ENCODE results near the gene RARG. TPM values are rescaled to one million over a fixed set of nuclear protein-coding genes. Genes with fewer than 3 reads are reported as not detected.

Gene RARG
- total RNA-seq, 1 donor from 2014 or later: 10.1 TPM

DNA sequence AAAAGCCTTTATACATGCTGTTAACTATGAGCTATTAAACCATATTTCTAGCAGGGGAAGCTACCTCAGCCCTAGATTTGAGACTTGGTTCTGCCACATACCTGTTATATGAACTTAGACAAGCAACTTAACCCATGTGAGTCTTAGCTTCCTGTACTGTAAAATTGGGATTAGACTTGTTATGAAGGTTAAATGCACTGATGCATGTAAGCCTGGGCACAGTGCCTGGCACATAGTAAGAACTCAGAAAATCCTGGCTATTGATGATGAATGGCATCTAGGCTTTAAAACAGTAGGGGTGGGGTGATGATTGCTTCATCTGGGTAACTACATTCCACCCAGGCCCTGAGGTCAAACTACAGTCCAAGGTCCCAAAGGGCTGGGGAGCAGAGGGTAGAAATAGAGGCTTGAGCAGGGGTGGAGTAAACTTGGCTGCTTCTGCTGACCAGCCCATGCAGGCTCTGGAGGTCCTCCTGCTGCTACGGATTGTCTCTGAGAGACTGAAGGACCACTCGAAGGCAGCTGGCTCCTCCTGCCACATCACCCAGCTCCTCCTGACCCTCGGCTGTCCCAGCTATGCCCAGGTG, 47.4 kb upstream of the RARG start:
- no peak overlapping the region for H3K4me3 ChIP-seq (ENCODE audit: insufficient read depth, low read depth, low read length)
- H3K36me3 ChIP-seq (ENCODE audit: insufficient read depth, low read length): peaks cover 18% of the 10 kb centered on the region
- Mint-ChIP-seq H3K27me3 (ENCODE audit: low read depth, unreplicated experiment) (peaks cover 7% of the 10 kb centered on the region), H3K27ac (ENCODE audit: unreplicated experiment) (no peak overlapping the region), H3K4me3 (ENCODE audit: unreplicated experiment) (no peak overlapping the region), H3K4me1 (ENCODE audit: low read depth, unreplicated experiment) (no peaks in the 10 kb centered on the region), H3K36me3 (ENCODE audit: low read depth, unreplicated experiment) (no peaks in the 10 kb centered on the region), H3K9me3 (ENCODE audit: unreplicated experiment) (peaks cover 2% of the 10 kb centered on the region)
- DNase-seq (ENCODE audit: low read depth) (no peak), FAIRE-seq (no peak)
- no peak overlapping the region for H3K27ac ChIP-seq (ENCODE audit: low read depth, low read length)
- no peak for TF ChIP-seq EZH2 (IDR thresholded peaks at IDR 0.05; ENCODE audit: insufficient read depth, low read length)
- TF ChIP-seq, protein P1, sequence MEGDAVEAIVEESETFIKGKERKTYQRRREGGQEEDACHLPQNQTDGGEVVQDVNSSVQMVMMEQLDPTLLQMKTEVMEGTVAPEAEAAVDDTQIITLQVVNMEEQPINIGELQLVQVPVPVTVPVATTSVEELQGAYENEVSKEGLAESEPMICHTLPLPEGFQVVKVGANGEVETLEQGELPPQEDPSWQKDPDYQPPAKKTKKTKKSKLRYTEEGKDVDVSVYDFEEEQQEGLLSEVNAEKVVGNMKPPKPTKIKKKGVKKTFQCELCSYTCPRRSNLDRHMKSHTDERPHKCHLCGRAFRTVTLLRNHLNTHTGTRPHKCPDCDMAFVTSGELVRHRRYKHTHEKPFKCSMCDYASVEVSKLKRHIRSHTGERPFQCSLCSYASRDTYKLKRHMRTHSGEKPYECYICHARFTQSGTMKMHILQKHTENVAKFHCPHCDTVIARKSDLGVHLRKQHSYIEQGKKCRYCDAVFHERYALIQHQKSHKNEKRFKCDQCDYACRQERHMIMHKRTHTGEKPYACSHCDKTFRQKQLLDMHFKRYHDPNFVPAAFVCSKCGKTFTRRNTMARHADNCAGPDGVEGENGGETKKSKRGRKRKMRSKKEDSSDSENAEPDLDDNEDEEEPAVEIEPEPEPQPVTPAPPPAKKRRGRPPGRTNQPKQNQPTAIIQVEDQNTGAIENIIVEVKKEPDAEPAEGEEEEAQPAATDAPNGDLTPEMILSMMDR (IDR thresholded peaks at IDR 0.05; ENCODE audit: insufficient read depth, low read depth, low read length): no peak
- no peak overlapping the region for H3K4me2 ChIP-seq (ENCODE audit: low read length)
- no peak overlapping the region for H2AFZ ChIP-seq (ENCODE audit: low read depth, low read length)
- H3K27me3 ChIP-seq (ENCODE audit: insufficient read depth, low read length): no peaks in the 10 kb centered on the region
- no peaks in the 10 kb centered on the region for H3K9me3 ChIP-seq (ENCODE audit: insufficient read depth, low read depth, low read length)
- H4K20me1 ChIP-seq (ENCODE audit: insufficient read depth, low read length): no peaks in the 10 kb centered on the region
- no peaks in the 10 kb centered on the region for H3K4me1 ChIP-seq (ENCODE audit: insufficient read depth, low read length)
- no peak overlapping the region for H3K9ac ChIP-seq (ENCODE audit: low read length)
- H3K79me2 ChIP-seq (ENCODE audit: insufficient read depth, low read length): no peaks in the 10 kb centered on the region

DNA sequence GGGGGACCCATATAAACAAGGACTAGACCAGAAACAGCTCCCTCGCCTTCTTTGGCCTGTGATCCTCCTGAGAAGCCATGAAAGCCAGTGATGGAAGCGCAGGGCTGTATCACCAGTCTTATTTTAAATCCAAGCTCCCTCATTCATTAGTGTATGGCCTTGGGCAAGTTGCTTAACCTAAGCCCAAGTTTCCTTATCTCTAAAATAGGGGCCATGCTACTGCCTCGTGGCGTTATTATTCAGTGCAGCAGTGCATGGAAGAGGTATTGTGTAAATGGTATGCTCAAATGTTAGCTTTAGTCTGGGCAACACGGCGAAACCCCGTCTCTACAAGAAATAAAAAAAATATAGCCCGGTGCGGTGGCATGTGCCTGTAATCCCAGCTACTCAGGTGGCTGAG, 46.0 kb upstream of the RARG start:
- H3K4me3 ChIP-seq (ENCODE audit: insufficient read depth, low read depth, low read length): no peak overlapping the region
- Mint-ChIP-seq H3K27ac (ENCODE audit: unreplicated experiment) (no peak overlapping the region), H3K4me3 (ENCODE audit: unreplicated experiment) (no peak overlapping the region), H3K9me3 (ENCODE audit: unreplicated experiment) (peaks cover 2% of the 10 kb centered on the region), H3K27me3 (ENCODE audit: low read depth, unreplicated experiment) (peaks cover 7% of the 10 kb centered on the region), H3K36me3 (ENCODE audit: low read depth, unreplicated experiment) (peaks cover 2% of the 10 kb centered on the region), H3K4me1 (ENCODE audit: low read depth, unreplicated experiment) (no peaks in the 10 kb centered on the region)
- no peaks in the 10 kb centered on the region for H4K20me1 ChIP-seq (ENCODE audit: insufficient read depth, low read length)
- no peaks in the 10 kb centered on the region for H3K9me3 ChIP-seq (ENCODE audit: insufficient read depth, low read depth, low read length)
- no peak for TF ChIP-seq EZH2 (IDR thresholded peaks at IDR 0.05; ENCODE audit: insufficient read depth, low read length)
- TF ChIP-seq, protein P1 (IDR thresholded peaks at IDR 0.05; ENCODE audit: insufficient read depth, low read depth, low read length): no peak
- FAIRE-seq (no peak), DNase-seq (ENCODE audit: low read depth) (no peak)
- no peaks in the 10 kb centered on the region for H3K4me1 ChIP-seq (ENCODE audit: insufficient read depth, low read length)
- no peak overlapping the region for H3K27ac ChIP-seq (ENCODE audit: low read depth, low read length)
- H3K79me2 ChIP-seq (ENCODE audit: insufficient read depth, low read length): no peaks in the 10 kb centered on the region
- no peak overlapping the region for H3K4me2 ChIP-seq (ENCODE audit: low read length)
- H3K27me3 ChIP-seq (ENCODE audit: insufficient read depth, low read length): no peaks in the 10 kb centered on the region
- no peak overlapping the region for H3K9ac ChIP-seq (ENCODE audit: low read length)
- peaks cover 11% of the 10 kb centered on the region for H3K36me3 ChIP-seq (ENCODE audit: insufficient read depth, low read length)
- no peak overlapping the region for H2AFZ ChIP-seq (ENCODE audit: low read depth, low read length)

DNA sequence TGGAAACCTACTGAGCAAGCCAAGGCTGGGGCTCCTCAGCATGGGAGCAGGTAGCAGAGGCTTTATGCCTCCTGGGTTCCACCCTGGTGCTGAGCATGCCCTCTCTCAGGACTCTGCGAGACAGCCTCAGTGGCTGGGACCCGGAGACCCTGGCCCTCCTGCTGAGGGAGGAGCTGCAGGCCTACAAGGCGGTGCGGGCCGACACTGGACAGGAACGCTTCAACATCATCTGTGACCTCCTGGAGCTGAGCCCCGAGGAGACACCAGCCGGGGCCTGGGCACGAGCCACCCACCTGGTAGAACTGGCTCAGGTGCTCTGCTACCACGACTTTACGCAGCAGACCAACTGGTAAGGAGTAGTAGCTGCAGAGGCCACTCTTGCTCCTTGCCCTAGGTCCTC, 44.5 kb upstream of the RARG start:
- TF ChIP-seq, protein P1 (IDR thresholded peaks at IDR 0.05; ENCODE audit: insufficient read depth, low read depth, low read length): no peak
- no peak for TF ChIP-seq EZH2 (IDR thresholded peaks at IDR 0.05; ENCODE audit: insufficient read depth, low read length)
- H3K27me3 Mint-ChIP-seq (ENCODE audit: low read depth, unreplicated experiment): peaks cover 6% of the 10 kb centered on the region
- H3K27ac ChIP-seq (ENCODE audit: low read depth, low read length): no peak overlapping the region
- peaks cover 2% of the 10 kb centered on the region for H3K36me3 Mint-ChIP-seq (ENCODE audit: low read depth, unreplicated experiment)
- H2AFZ ChIP-seq (ENCODE audit: low read depth, low read length): no peak overlapping the region
- no peaks in the 10 kb centered on the region for H4K20me1 ChIP-seq (ENCODE audit: insufficient read depth, low read length)
- peaks cover 11% of the 10 kb centered on the region for H3K36me3 ChIP-seq (ENCODE audit: insufficient read depth, low read length)
- no peak overlapping the region for H3K4me3 ChIP-seq (ENCODE audit: insufficient read depth, low read depth, low read length)
- no peaks in the 10 kb centered on the region for H3K9me3 ChIP-seq (ENCODE audit: insufficient read depth, low read depth, low read length)
- no peak for DNase-seq (ENCODE audit: low read depth)
- no peak overlapping the region for H3K27ac Mint-ChIP-seq (ENCODE audit: unreplicated experiment)
- no peak overlapping the region for H3K9ac ChIP-seq (ENCODE audit: low read length)
- H3K4me1 Mint-ChIP-seq (ENCODE audit: low read depth, unreplicated experiment): no peaks in the 10 kb centered on the region
- H3K4me1 ChIP-seq (ENCODE audit: insufficient read depth, low read length): no peaks in the 10 kb centered on the region
- H3K27me3 ChIP-seq (ENCODE audit: insufficient read depth, low read length): no peaks in the 10 kb centered on the region
- H3K9me3 Mint-ChIP-seq (ENCODE audit: unreplicated experiment): no peaks in the 10 kb centered on the region
- H3K4me3 Mint-ChIP-seq (ENCODE audit: unreplicated experiment): no peak overlapping the region
- H3K4me2 ChIP-seq (ENCODE audit: low read length): no peak overlapping the region
- FAIRE-seq: no peak
- H3K79me2 ChIP-seq (ENCODE audit: insufficient read depth, low read length): peaks cover 4% of the 10 kb centered on the region

Measured in astrocyte (in vitro differentiated cells and primary cell).